SH-SY5Y (cell line): ENCODE results near the gene ROBO1.

ENCODE experiments used
- GATA2 ChIP-seq: IDR thresholded peaks from 2 replicates; pipeline ENCODE4 v1.6.1; 2011; ENCODE audit warnings: mild to moderate bottlenecking, low read depth, low read length
- GATA3 ChIP-seq: IDR thresholded peaks from 2 replicates; pipeline ENCODE4 v1.6.1; 2011; ENCODE audit warnings: low read depth, mild to moderate bottlenecking, low read length, moderate library complexity

ROBO1 gene

GRCh38 chr3:79729096-79729495, 38.7 kb downstream of the ROBO1 start:
- TF ChIP-seq GATA3, result no peak
- TF ChIP-seq GATA2, result no peak

GRCh38 chr3:79726786-79727185, 41.0 kb downstream of the ROBO1 start:
- TF ChIP-seq GATA2, result no peak
- no peak for TF ChIP-seq GATA3

- TF ChIP-seq GATA2 (no peak), GATA3 (no peak)
Measured at GRCh38 chr3:79724206-79724605, 43.6 kb downstream of the ROBO1 start.

- TF ChIP-seq GATA3 (no peak), GATA2 (peak; percentile 50)
Measured at GRCh38 chr3:79690072-79690471, 77.7 kb downstream of the ROBO1 start.

GRCh38 chr3:79685108-79685507, 82.7 kb downstream of the ROBO1 start:
- TF ChIP-seq GATA2, result no peak
- no peak for TF ChIP-seq GATA3

GRCh38 chr3:79684041-79684440, 83.8 kb downstream of the ROBO1 start:
- TF ChIP-seq GATA2 (no peak), GATA3 (no peak)

- TF ChIP-seq GATA2 (no peak), GATA3 (no peak)
Measured at GRCh38 chr3:79672731-79673130, 95.1 kb downstream of the ROBO1 start.

- TF ChIP-seq GATA2 (no peak), GATA3 (no peak)
Measured at GRCh38 chr3:79672075-79672474, 95.7 kb downstream of the ROBO1 start.

- TF ChIP-seq GATA3, result no peak
- TF ChIP-seq GATA2, result no peak
Measured at GRCh38 chr3:79670178-79670577, 97.6 kb downstream of the ROBO1 start.

- no peak for TF ChIP-seq GATA3
- TF ChIP-seq GATA2, result no peak
Measured at GRCh38 chr3:79664455-79664854, 103.3 kb downstream of the ROBO1 start.

- no peak for TF ChIP-seq GATA3
- no peak for TF ChIP-seq GATA2
Measured at GRCh38 chr3:79661896-79662295, 105.9 kb downstream of the ROBO1 start.

- no peak for TF ChIP-seq GATA3
- TF ChIP-seq GATA2, result no peak
Measured at GRCh38 chr3:79657076-79657475, 110.7 kb downstream of the ROBO1 start.

- TF ChIP-seq GATA3 (no peak), GATA2 (no peak)
Measured at GRCh38 chr3:79654019-79654418, 113.8 kb downstream of the ROBO1 start.

- TF ChIP-seq GATA2 (no peak), GATA3 (no peak)
Measured at GRCh38 chr3:79653266-79653830, 114.5 kb downstream of the ROBO1 start.

- TF ChIP-seq GATA2 (no peak), GATA3 (no peak)
Measured at GRCh38 chr3:79651536-79652065, 116.2 kb downstream of the ROBO1 start.

GRCh38 chr3:79639855-79640254, 127.9 kb downstream of the ROBO1 start:
- TF ChIP-seq GATA3 (no peak), GATA2 (no peak)

GRCh38 chr3:79636372-79636771, 131.4 kb downstream of the ROBO1 start:
- no peak for TF ChIP-seq GATA2
- no peak for TF ChIP-seq GATA3

GRCh38 chr3:79632842-79633241, 135.0 kb downstream of the ROBO1 start:
- TF ChIP-seq GATA2, result no peak
- TF ChIP-seq GATA3, result no peak
